Dendritic cell treated with granulocyte-macrophage colony-stimulating factor and Interleukin-4, amounts not matched to agents 40 ng/mL and 50 ng/mL, for 4 days (primary cell): ENCODE measurements around the gene RGL3.

Experiments
- H3K27ac Mint-ChIP-seq: one replicate; pipeline ENCODE4 v1.8.0; 2022; ENCODE audit warnings: mild to moderate bottlenecking, mixed read lengths
- H3K27me3 Mint-ChIP-seq: one replicate; pipeline ENCODE4 v1.8.0; 2022; ENCODE audit warnings: mild to moderate bottlenecking, mixed read lengths
- H3K36me3 Mint-ChIP-seq: one replicate; pipeline ENCODE4 v1.8.0; 2022; ENCODE audit warnings: low read depth, mixed read lengths
- H3K4me1 Mint-ChIP-seq: one replicate; pipeline ENCODE4 v1.8.0; 2022; ENCODE audit warnings: low read depth, mixed read lengths
- H3K4me3 Mint-ChIP-seq: one replicate; pipeline ENCODE4 v1.8.0; 2022; ENCODE audit warnings: mild to moderate bottlenecking, moderate library complexity, mixed read lengths
- H3K9me3 Mint-ChIP-seq: one replicate; pipeline ENCODE4 v1.8.0; 2022; ENCODE audit warnings: mixed read lengths
- intact Hi-C: fragments of 100-400 bp; cut with micrococcal nuclease; formaldehyde crosslinking; loops from one replicate; pipeline ENCODE4 v1.15.0; 2022

RGL3 gene

GRCh38 chr19:11453468-11454341, 34.6 kb upstream of the RGL3 start:
- H3K9me3 Mint-ChIP-seq: no peaks in the 10 kb centered on the region
- intact Hi-C loops: no loop called here
- H3K36me3 Mint-ChIP-seq: peaks cover 25% of the 10 kb centered on the region
- no peak overlapping the region for H3K4me3 Mint-ChIP-seq
- peaks cover 32% of the 10 kb centered on the region for H3K27me3 Mint-ChIP-seq
- no peak overlapping the region for H3K27ac Mint-ChIP-seq
- no peaks in the 10 kb centered on the region for H3K4me1 Mint-ChIP-seq

DNA sequence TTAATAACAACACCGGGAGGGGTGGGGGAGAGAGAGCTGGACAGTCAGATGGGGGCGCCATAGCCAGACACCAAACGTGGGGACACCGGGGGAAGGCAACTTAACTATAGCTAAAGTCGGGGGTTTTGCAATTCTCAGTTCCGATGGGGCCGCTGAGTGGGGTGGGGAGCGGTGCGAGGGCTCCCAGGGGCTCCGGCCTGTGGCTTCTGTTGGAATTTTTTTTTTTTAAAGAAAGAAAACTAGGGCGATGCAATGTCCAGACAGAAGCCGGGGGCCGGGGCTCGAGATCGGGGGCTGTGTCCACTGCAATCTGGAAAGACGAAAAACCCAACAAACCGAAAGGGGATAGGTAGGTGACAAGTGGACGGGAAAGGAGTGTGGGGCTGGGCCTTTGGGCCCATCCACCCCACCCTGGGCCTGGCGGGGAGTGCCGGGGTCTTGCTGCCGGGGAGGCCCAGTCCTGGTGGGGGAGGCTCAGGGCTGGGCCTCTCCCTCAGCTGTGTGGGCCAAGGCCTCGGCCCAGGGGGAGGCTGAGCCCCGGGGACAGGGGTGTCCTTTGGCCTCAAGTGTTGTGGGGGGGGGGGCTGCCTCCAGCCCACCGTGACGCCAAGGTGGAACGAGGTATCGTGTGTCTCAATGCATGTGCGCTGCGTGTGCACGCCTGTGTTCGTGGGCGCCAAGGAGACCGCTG, 33.7 kb upstream of the RGL3 start:
- Mint-ChIP-seq H3K9me3 (no peaks in the 10 kb centered on the region), H3K4me1 (no peaks in the 10 kb centered on the region)
- intact Hi-C loops: no loop called here

GRCh38 chr19:11451871-11452619, 32.9 kb upstream of the RGL3 start:
- no peaks in the 10 kb centered on the region for H3K4me1 Mint-ChIP-seq
- no peak overlapping the region for H3K27ac Mint-ChIP-seq
- intact Hi-C loops: no loop called here
- H3K9me3 Mint-ChIP-seq: no peaks in the 10 kb centered on the region
- H3K27me3 Mint-ChIP-seq: peaks cover 26% of the 10 kb centered on the region
- H3K4me3 Mint-ChIP-seq: no peak overlapping the region
- peaks cover 41% of the 10 kb centered on the region for H3K36me3 Mint-ChIP-seq

More for the DNA sequence above, 33.7 kb upstream of the RGL3 start:
- Mint-ChIP-seq H3K27me3 (peaks cover 26% of the 10 kb centered on the region), H3K27ac (no peak overlapping the region), H3K4me3 (no peak overlapping the region), H3K36me3 (peaks cover 34% of the 10 kb centered on the region)

GRCh38 chr19:11451327-11451870, 32.3 kb upstream of the RGL3 start:
- H3K4me3 Mint-ChIP-seq: no peak overlapping the region
- peaks cover 21% of the 10 kb centered on the region for H3K27me3 Mint-ChIP-seq
- no peaks in the 10 kb centered on the region for H3K9me3 Mint-ChIP-seq
- H3K27ac Mint-ChIP-seq: no peak overlapping the region
- no peaks in the 10 kb centered on the region for H3K4me1 Mint-ChIP-seq
- intact Hi-C loops: no loop called here
- peaks cover 48% of the 10 kb centered on the region for H3K36me3 Mint-ChIP-seq

DNA sequence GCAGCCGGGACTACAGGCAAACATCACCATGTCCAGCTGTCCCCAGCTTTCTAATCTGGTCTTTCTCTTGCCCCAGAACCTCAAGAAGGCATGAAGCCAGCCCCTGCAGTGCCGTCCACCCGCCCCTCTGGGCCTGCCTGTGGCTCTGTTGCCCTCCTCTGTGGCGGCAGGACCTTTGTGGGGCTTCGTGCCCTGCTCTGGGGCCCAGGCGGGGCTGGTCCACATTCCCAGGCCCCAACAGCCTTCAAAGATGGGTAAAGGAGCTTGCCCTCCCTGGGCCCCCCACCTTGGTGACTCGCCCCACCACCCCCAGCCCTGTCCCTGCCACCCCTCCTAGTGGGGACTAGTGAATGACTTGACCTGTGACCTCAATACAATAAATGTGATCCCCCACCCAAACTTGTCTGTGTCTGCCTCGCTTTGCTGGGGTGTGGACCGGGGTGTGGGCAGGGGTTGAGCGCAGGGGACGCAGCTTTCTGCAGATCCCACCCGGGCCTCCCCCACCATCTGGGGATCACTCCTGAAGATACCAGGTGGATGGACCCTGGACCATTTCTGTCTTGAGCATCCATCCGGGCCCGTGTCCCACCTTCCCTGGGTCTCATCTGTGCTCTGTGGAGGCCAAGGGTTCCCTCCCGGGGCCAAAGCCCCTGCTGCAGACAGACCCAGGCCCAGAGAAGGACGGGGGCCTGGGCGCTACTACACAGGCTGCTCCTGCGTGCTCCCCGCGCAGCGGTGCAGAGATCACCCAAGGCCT, 31.6 kb upstream of the RGL3 start:
- H3K4me3 Mint-ChIP-seq: no peak overlapping the region
- H3K27ac Mint-ChIP-seq: no peak overlapping the region
- H3K36me3 Mint-ChIP-seq: peaks cover 54% of the 10 kb centered on the region
- peaks cover 17% of the 10 kb centered on the region for H3K27me3 Mint-ChIP-seq
- intact Hi-C loops: no loop called here
- H3K4me1 Mint-ChIP-seq: no peaks in the 10 kb centered on the region
- H3K9me3 Mint-ChIP-seq: no peaks in the 10 kb centered on the region

GRCh38 chr19:11448923-11449554, 29.9 kb upstream of the RGL3 start:
- Mint-ChIP-seq H3K4me1 (no peaks in the 10 kb centered on the region), H3K36me3 (peaks cover 71% of the 10 kb centered on the region), H3K27me3 (peaks cover 7% of the 10 kb centered on the region), H3K9me3 (no peaks in the 10 kb centered on the region), H3K27ac (no peak overlapping the region), H3K4me3 (no peak overlapping the region)
- intact Hi-C loops: loop anchor here (10.0 kb wide), 1 partner anchor 204 kb away; no protein-coding TSS in a partner anchor

DNA sequence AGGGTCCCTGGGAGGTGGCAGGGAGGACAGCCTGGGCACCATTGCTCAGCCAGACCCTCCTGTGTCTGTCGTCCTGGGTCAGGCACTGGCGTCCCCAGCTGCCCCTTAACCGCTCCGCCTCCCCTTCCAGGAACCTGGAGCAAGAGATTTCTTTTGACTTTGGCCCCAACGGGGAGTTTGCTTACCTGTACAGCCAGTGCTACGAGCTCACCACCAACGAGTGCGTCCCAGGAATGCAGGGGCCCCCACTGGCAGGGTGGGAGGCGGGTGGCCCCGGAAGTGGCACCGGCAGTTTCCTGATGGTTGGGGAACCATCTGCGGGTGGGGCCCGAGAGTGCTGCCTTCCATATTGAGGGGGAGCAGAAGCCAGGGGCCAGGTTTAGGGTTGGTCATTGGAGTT, 29.3 kb upstream of the RGL3 start:
- H3K27ac Mint-ChIP-seq: no peak overlapping the region
- no peak overlapping the region for H3K4me3 Mint-ChIP-seq
- H3K27me3 Mint-ChIP-seq: peaks cover 7% of the 10 kb centered on the region
- H3K9me3 Mint-ChIP-seq: no peaks in the 10 kb centered on the region
- H3K36me3 Mint-ChIP-seq: peaks cover 77% of the 10 kb centered on the region
- intact Hi-C loops: loop anchor here (10.0 kb wide), 1 partner anchor 204 kb away; no protein-coding TSS in a partner anchor
- no peaks in the 10 kb centered on the region for H3K4me1 Mint-ChIP-seq

DNA sequence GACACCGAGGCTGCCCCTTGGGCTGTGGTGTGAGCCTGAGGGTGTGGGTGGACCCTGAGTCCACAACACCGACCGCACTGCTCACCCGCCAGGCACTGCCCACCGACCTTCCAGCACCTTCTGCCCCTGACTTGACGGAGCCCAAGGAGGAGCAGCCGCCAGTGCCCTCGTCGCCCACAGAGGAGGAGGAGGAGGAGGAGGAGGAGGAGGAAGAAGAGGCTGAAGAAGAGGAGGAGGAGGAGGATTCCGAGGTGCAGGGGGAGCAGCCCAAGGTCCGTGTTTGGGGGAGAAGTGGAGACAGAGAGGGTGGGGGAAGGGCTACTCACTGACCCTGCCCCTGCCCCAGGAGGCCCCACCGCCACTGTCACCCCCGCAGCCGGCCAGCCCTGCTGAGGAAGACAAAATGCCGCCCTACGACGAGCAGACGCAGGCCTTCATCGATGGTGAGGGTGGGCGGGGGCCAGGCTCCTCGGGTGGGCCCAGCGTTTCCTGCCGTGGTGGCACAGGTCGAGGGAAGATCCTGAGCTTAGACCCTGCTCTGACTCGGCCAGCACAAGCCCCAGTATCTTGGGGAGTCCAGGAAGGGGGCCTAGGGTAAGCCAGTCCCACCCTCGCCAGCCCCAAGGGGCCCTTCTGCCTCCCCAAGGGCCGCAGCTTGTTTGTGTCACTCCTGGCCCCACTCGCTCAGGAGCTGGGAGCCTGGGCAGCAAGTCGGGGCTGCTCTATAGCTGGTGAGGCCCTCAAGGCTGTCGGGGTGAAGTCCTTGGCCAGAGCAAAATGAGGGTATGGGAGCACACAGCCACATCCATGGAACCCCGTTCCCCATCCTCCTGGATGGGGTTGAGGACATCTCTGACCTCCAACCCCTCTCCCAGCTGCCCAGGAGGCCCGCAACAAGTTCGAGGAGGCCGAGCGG, 28.5 kb upstream of the RGL3 start:
- Mint-ChIP-seq H3K27ac (no peak overlapping the region), H3K36me3 (peaks cover 86% of the 10 kb centered on the region), H3K27me3 (peaks cover 2% of the 10 kb centered on the region), H3K4me1 (no peaks in the 10 kb centered on the region), H3K4me3 (no peak overlapping the region), H3K9me3 (no peaks in the 10 kb centered on the region)
- intact Hi-C loops: loop anchor here (10.0 kb wide), 1 partner anchor 203 kb away; no protein-coding TSS in a partner anchor

GRCh38 chr19:11446652-11447301, 27.7 kb upstream of the RGL3 start:
- Mint-ChIP-seq H3K36me3 (peaks cover 94% of the 10 kb centered on the region), H3K27me3 (no peaks in the 10 kb centered on the region), H3K4me1 (peaks cover 3% of the 10 kb centered on the region), H3K27ac (no peak overlapping the region), H3K9me3 (no peaks in the 10 kb centered on the region), H3K4me3 (no peak overlapping the region)
- intact Hi-C loops: loop anchor here (10.0 kb wide), 1 partner anchor 202 kb away; no protein-coding TSS in a partner anchor

GRCh38 chr19:11446271-11446651, 27.1 kb upstream of the RGL3 start:
- Mint-ChIP-seq H3K27me3 (no peaks in the 10 kb centered on the region), H3K27ac (no peak overlapping the region), H3K9me3 (no peaks in the 10 kb centered on the region), H3K4me1 (peaks cover 5% of the 10 kb centered on the region), H3K36me3 (peaks cover 99% of the 10 kb centered on the region), H3K4me3 (no peak overlapping the region)
- intact Hi-C loops: loop anchor here (10.0 kb wide), 1 partner anchor 201 kb away; no protein-coding TSS in a partner anchor

DNA sequence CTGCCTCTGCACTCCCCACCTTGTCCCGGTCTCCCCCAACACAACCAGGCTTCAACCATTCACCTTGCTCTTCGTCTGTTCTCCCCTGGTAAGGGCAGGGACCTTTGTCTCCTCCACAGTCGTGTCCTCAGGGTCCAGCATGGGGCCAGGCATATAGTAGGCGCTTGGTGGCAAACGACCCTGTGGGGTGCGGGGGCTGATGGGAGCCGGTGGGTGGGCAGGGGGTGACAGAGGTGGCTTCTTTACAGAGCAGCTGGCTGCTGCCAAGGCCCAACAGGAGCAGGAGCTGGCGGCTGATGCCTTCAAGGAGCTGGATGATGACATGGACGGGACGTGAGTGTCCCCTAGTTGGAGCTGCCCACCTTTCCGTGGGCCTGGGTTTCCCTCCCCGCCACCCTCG, 26.0 kb upstream of the RGL3 start:
- Mint-ChIP-seq H3K9me3 (no peaks in the 10 kb centered on the region), H3K36me3 (peaks cover 99% of the 10 kb centered on the region), H3K27me3 (no peaks in the 10 kb centered on the region), H3K27ac (no peak overlapping the region), H3K4me3 (no peak overlapping the region), H3K4me1 (peaks cover 10% of the 10 kb centered on the region)
- intact Hi-C loops: loop anchor here (10.0 kb wide), 1 partner anchor 200 kb away; no protein-coding TSS in a partner anchor
